Hepatocyte (in vitro differentiated cells): ENCODE measurements around the gene CHKB.

Source experiments
- CTCF ChIP-seq: fragments of 200-600 bp; sonication (generic); IDR thresholded peaks from 2 replicates; pipeline ENCODE4 v1.5.1; 2016; ENCODE audit warnings: antibody characterized with exemption, mild to moderate bottlenecking; ENCODE audit not compliant: poor library complexity
- EZH2 ChIP-seq: fragments of 200-600 bp; sonication (generic); IDR thresholded peaks from 2 replicates; pipeline ENCODE4 v1.6.1; 2016; ENCODE audit warnings: antibody characterized with exemption, mild to moderate bottlenecking, borderline replicate concordance
- EZH2phosphoT487 ChIP-seq: fragments of 200-600 bp; sonication (generic); IDR thresholded peaks from one replicate; pipeline ENCODE4 v1.6.1; 2018; ENCODE audit warnings: antibody characterized with exemption, mild to moderate bottlenecking, low read depth, moderate library complexity; ENCODE audit not compliant: unreplicated experiment, severe bottlenecking

- TF ChIP-seq CTCF: no peak
- no peak for TF ChIP-seq EZH2
- no peak for TF ChIP-seq EZH2phosphoT487
These were observed 7.2 kb downstream of the CHKB start for GRCh38 chr22:50575426-50575941.
